Suprapubic skin (tissue), 3 donors: ENCODE data around the gene CFAP58.

Source experiments
- CTCF ChIP-seq, 2 donors: fragments of 200-600 bp in 1 of 2; fragments of 450-650 bp in 1 of 2; sonication (generic) in 1 of 2; IDR thresholded peaks; one replicate each; pipeline ENCODE4 v1.5.1; 2016 to 2019; ENCODE audit warnings: antibody characterized with exemption in 2 of 2, mild to moderate bottlenecking in 1 of 2, moderate library complexity in 1 of 2
- EP300 ChIP-seq: sonication (generic); formaldehyde crosslinking; IDR thresholded peaks from one replicate; pipeline ENCODE4 v1.6.1; 2017; ENCODE audit warnings: antibody characterized with exemption

GRCh38 chr10:104480797-104481196, 127.2 kb downstream of the CFAP58 start:
- TF ChIP-seq EP300 (no peak), CTCF (IDR thresholded peaks at IDR 0.05) (no peak)
